Osteocyte (in vitro differentiated cells): ENCODE results near the gene PGC. TPM values are rescaled to one million over a fixed set of nuclear protein-coding genes. Genes with fewer than 3 reads are reported as not detected.

Experiments used
- DNase-seq: peaks from one replicate; pipeline ENCODE4 v3.0.0; 2021; ENCODE audit warnings: mixed read lengths; ENCODE audit not compliant: unreplicated experiment; ENCODE audit errors: extremely low spot score
- H3K27ac Mint-ChIP-seq: one replicate; pipeline ENCODE4 v1.8.0; 2021; ENCODE audit warnings: mild to moderate bottlenecking, mixed read lengths; ENCODE audit not compliant: unreplicated experiment
- H3K27me3 Mint-ChIP-seq: one replicate; pipeline ENCODE4 v1.8.0; 2021; ENCODE audit warnings: mixed read lengths; ENCODE audit not compliant: unreplicated experiment
- H3K36me3 Mint-ChIP-seq: one replicate; pipeline ENCODE4 v1.8.0; 2021; ENCODE audit warnings: mixed read lengths; ENCODE audit not compliant: unreplicated experiment
- H3K4me1 Mint-ChIP-seq: one replicate; pipeline ENCODE4 v1.8.0; 2021; ENCODE audit warnings: mixed read lengths; ENCODE audit not compliant: unreplicated experiment
- H3K4me3 Mint-ChIP-seq: one replicate; pipeline ENCODE4 v1.8.0; 2021; ENCODE audit warnings: mild to moderate bottlenecking, moderate library complexity, mixed read lengths; ENCODE audit not compliant: unreplicated experiment
- H3K9me3 Mint-ChIP-seq: one replicate; pipeline ENCODE4 v1.8.0; 2021; ENCODE audit warnings: mixed read lengths; ENCODE audit not compliant: unreplicated experiment
- total RNA-seq: library from RNA; stranded (reverse); gene quantifications from 2 replicates; pipeline ENCODE4 v1.2.1, GENCODE V29; 2021
- TF ChIP-seq, protein P1 (sequence below): fragments of 200-600 bp; sonication (generic); IDR thresholded peaks from 2 replicates; pipeline ENCODE4 v1.5.0; 2021; ENCODE audit warnings: antibody characterized with exemption, mild to moderate bottlenecking, moderate library complexity

Gene PGC
- total RNA-seq, 1 donor from 2014 or later: not detected

DNA sequence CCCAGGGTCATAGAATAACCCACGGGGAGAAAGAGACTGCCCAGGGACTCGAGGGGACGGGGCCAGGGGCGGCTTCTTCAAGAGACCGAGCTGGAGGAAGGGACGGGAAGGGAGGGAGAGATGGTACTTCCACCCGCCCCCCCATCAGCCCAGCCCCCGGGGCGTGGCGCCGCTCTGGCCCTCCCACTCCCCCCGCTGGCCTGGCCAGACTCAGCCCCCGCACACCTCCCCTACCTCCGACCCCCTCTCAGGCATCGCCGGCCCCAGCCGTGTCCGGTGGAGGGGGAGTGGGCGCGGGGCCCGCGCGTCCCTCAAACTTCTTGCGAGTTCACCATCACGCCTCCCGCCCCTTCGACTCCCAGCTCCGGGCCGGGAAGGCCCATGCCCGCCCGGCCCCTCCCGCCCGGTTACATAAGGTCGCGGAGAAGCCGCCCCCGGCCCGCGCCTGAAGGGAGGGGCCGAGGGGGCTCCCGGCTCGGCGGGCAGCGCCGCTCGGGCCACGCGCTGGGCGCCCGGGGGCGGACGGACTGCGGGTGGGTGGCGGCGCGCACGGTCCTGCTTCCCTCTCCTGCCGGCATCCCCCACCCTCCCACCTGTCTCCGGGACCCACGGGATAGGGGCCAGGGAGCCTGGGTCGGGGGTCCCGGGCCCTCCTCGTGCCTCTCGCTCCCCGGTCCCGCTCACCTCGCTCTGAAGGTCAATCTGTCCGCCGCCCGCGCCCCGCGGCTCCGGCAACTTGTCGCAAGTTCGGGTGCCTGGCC lies 12.4 kb downstream of the PGC start:
- Mint-ChIP-seq H3K4me1 (peaks cover 26% of the 10 kb centered on the region), H3K36me3 (no peaks in the 10 kb centered on the region), H3K4me3 (peak overlapping the region; percentile 74), H3K27me3 (no peaks in the 10 kb centered on the region), H3K9me3 (no peaks in the 10 kb centered on the region), H3K27ac (peak overlapping the region; percentile 73)
- TF ChIP-seq, protein P1, sequence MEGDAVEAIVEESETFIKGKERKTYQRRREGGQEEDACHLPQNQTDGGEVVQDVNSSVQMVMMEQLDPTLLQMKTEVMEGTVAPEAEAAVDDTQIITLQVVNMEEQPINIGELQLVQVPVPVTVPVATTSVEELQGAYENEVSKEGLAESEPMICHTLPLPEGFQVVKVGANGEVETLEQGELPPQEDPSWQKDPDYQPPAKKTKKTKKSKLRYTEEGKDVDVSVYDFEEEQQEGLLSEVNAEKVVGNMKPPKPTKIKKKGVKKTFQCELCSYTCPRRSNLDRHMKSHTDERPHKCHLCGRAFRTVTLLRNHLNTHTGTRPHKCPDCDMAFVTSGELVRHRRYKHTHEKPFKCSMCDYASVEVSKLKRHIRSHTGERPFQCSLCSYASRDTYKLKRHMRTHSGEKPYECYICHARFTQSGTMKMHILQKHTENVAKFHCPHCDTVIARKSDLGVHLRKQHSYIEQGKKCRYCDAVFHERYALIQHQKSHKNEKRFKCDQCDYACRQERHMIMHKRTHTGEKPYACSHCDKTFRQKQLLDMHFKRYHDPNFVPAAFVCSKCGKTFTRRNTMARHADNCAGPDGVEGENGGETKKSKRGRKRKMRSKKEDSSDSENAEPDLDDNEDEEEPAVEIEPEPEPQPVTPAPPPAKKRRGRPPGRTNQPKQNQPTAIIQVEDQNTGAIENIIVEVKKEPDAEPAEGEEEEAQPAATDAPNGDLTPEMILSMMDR: no peak
- peak; percentile 92 for DNase-seq

DNA sequence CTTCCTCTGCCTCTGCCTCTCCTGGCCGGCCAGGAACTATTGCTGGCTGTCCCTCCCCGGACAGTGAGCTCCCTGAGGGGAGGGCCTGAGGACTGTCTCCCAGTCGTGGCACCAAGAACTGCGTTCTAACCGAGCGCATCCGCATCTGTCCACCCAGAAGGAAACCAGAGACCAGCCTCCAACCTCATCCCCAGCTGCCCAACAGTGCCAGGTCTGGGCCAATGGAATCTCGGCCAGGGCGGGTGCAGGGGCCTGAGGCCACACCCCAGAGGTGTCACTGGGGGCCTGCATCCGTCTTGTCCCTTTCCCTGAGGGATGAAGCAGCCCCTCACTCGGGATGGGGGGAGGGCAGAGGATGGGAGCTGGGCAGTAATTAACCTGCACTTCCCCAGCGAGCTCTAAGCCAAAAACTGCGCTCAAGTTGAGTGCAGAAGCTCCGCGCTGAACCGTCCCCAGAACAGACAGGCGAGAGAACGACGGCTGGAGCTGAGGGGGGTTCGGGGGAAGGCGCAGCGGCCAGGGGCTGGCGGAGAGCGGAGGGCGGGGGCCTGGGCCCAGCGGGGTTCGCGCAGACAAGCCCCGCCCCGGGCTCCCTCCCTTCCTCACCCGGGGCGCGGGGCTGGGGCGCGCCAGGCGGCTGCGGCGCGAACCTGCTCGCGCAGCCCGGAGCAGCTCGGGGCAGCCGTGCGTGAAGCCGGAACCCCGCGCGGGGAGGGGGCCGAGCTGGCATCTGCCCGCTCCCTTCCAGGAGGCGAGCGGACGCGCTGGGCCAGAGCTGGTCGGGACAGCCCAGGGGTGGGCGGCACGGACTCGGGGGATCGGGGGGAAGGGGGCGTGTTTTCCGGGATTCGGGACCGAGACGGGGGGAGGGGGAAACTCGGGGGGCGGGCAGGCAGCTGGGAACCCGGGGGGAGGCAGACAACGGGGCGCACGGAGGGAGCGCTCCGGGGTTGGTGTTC lies 13.2 kb downstream of the PGC start:
- Mint-ChIP-seq H3K27me3 (no peaks in the 10 kb centered on the region), H3K9me3 (no peaks in the 10 kb centered on the region), H3K4me3 (peak overlapping the region; percentile 85), H3K27ac (peak overlapping the region; percentile 94), H3K4me1 (peaks cover 28% of the 10 kb centered on the region), H3K36me3 (no peaks in the 10 kb centered on the region)
- TF ChIP-seq, protein P1: no peak
- peak; percentile 93 for DNase-seq

DNA sequence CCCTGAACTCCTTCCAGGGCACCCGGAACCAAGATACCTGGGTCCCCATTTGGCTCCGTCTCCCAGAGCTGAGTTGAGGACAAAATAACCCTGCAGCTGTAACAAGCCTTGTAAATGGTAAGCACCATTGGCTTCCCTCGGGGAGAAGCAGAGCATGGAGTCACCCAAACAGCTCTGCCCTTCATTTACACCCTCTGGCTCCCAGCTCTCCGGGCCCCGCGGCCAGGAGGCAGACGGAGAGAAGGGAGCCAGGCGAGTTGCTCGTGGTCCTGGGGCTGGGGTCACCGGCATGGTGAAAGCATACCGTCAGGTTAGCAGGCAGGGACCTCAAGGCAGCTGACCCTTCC lies 13.9 kb downstream of the PGC start:
- Mint-ChIP-seq H3K4me1 (peaks cover 28% of the 10 kb centered on the region), H3K36me3 (no peaks in the 10 kb centered on the region), H3K27me3 (no peaks in the 10 kb centered on the region), H3K9me3 (no peaks in the 10 kb centered on the region), H3K27ac (peak overlapping the region; percentile 94), H3K4me3 (peak overlapping the region; percentile 85)
- DNase-seq: no peak
- TF ChIP-seq, protein P1: no peak

- no peaks in the 10 kb centered on the region for H3K9me3 Mint-ChIP-seq
- no peaks in the 10 kb centered on the region for H3K27me3 Mint-ChIP-seq
- H3K4me3 Mint-ChIP-seq: peak overlapping the region; percentile 85
- H3K36me3 Mint-ChIP-seq: no peaks in the 10 kb centered on the region
- no peak for DNase-seq
- H3K4me1 Mint-ChIP-seq: peaks cover 28% of the 10 kb centered on the region
- TF ChIP-seq, protein P1: no peak
- peak overlapping the region; percentile 94 for H3K27ac Mint-ChIP-seq
These were observed 14.4 kb downstream of the PGC start for GRCh38 chr6:41732591-41733359.
